Neuronal stem cell (in vitro differentiated cells): ENCODE measurements around the gene SOX5.
"Not testable (repeated sequence)": the region's sequence is repeated elsewhere in the genome, so short reads cannot be mapped to it uniquely, and the experiment has no call there.

Experiments used
- DNase-seq: peaks from one replicate; pipeline ENCODE4 v3.0.0-alpha.2; 2013; ENCODE audit warnings: low spot score
- H2AFZ ChIP-seq: one replicate; pipeline ENCODE4 v1.6.1; 2013; ENCODE audit warnings: mild to moderate bottlenecking, low read length, inconsistent platforms
- H2AK5ac ChIP-seq: 2 replicates; pipeline ENCODE4 v1.6.1; 2013; ENCODE audit warnings: low read depth, mild to moderate bottlenecking, inconsistent platforms, low read length, moderate library complexity, mixed read lengths
- H2BK120ac ChIP-seq: 2 replicates; pipeline ENCODE4 v1.6.1; 2013; ENCODE audit warnings: low read depth, mild to moderate bottlenecking, inconsistent platforms, low read length, moderate library complexity, mixed read lengths
- H2BK12ac ChIP-seq: one replicate; pipeline ENCODE4 v1.6.1; 2013; ENCODE audit warnings: low read length, inconsistent platforms
- H2BK15ac ChIP-seq: 2 replicates; pipeline ENCODE4 v1.6.1; 2013; ENCODE audit warnings: mild to moderate bottlenecking, low read length, inconsistent platforms, mixed read lengths
- H2BK5ac ChIP-seq: one replicate; pipeline ENCODE4 v1.6.1; 2013; ENCODE audit warnings: inconsistent platforms, mild to moderate bottlenecking, low read length, moderate library complexity
- H3K14ac ChIP-seq: one replicate; pipeline ENCODE4 v1.6.1; 2013; ENCODE audit warnings: low read length, inconsistent platforms
- H3K18ac ChIP-seq: 2 replicates; pipeline ENCODE4 v1.6.1; 2013; ENCODE audit warnings: low read length, inconsistent platforms
- H3K23ac ChIP-seq: 2 replicates; pipeline ENCODE4 v1.6.1; 2013; ENCODE audit warnings: low read depth, mild to moderate bottlenecking, mixed read lengths, low read length, inconsistent platforms; ENCODE audit not compliant: poor library complexity
- H3K27ac ChIP-seq: replicated peaks from 3 replicates; pipeline ENCODE4 v1.5.1; 2013; ENCODE audit warnings: low read length, inconsistent platforms
- H3K27me3 ChIP-seq, 3 experiments: 2 replicates each; pipeline ENCODE4 v1.6.1; 2013; ENCODE audit warnings: low read length in 3 of 3, mild to moderate bottlenecking in 2 of 3, inconsistent platforms in 1 of 3, low read depth in 1 of 3, mixed read lengths in 1 of 3, moderate library complexity in 1 of 3; ENCODE audit not compliant: control insufficient read depth in 3 of 3, insufficient read depth in 3 of 3
- H3K36me3 ChIP-seq, 2 donors: replicated peaks in 1 of 2; 2 replicates each; pipeline ENCODE4 v1.6.1; 2013; ENCODE audit warnings: low read length in 2 of 2; ENCODE audit not compliant: control insufficient read depth in 2 of 2, insufficient read depth in 2 of 2
- H3K4ac ChIP-seq: 2 replicates; pipeline ENCODE4 v1.6.1; 2013; ENCODE audit warnings: inconsistent platforms, mild to moderate bottlenecking, low read length, moderate library complexity
- H3K4me1 ChIP-seq, 2 donors: 1 replicate in 1 of 2; 2 replicates in 1 of 2; pipeline ENCODE4 v1.6.1; 2013; ENCODE audit warnings: low read length in 2 of 2, low read depth in 1 of 2; ENCODE audit not compliant: control insufficient read depth in 2 of 2, insufficient read depth in 1 of 2
- H3K4me2 ChIP-seq: one replicate; pipeline ENCODE4 v1.6.1; 2013; ENCODE audit warnings: mild to moderate bottlenecking, low read length, inconsistent platforms; ENCODE audit not compliant: insufficient read depth, poor library complexity, severe bottlenecking
- H3K4me3 ChIP-seq, 2 donors: 2 replicates each; pipeline ENCODE4 v1.5.1; 2013; ENCODE audit warnings: low read length in 2 of 2, mild to moderate bottlenecking in 2 of 2, inconsistent platforms in 1 of 2, moderate library complexity in 1 of 2
- H3K79me1 ChIP-seq: one replicate; pipeline ENCODE4 v1.6.1; 2013; ENCODE audit warnings: low read depth, mild to moderate bottlenecking, inconsistent platforms, low read length, moderate library complexity
- H3K9ac ChIP-seq: one replicate; pipeline ENCODE4 v1.6.1; 2013; ENCODE audit warnings: mild to moderate bottlenecking, low read depth, low read length, inconsistent platforms; ENCODE audit not compliant: poor library complexity
- H3K9me3 ChIP-seq, 2 donors: replicated peaks in 1 of 2; 2 replicates each; pipeline versions ENCODE3 to v1.6.1; 2013; ENCODE audit warnings: low read length in 2 of 2, mild to moderate bottlenecking in 2 of 2, inconsistent platforms in 1 of 2, low read depth in 1 of 2, mixed read lengths in 1 of 2, moderate library complexity in 1 of 2; ENCODE audit not compliant: control insufficient read depth in 2 of 2, insufficient read depth in 1 of 2
- H4K8ac ChIP-seq: one replicate; pipeline ENCODE4 v1.6.1; 2013; ENCODE audit warnings: low read depth, mild to moderate bottlenecking, inconsistent platforms, low read length, moderate library complexity
- H4K91ac ChIP-seq: one replicate; pipeline ENCODE4 v1.6.1; 2013; ENCODE audit warnings: low read length, low read depth, mild to moderate bottlenecking, inconsistent platforms; ENCODE audit not compliant: poor library complexity
- WGBS, 2 donors: extraction: QIAGEN DNeasy Blood & Tissue Kit; methylation state at CpG; one replicate each; pipeline ENCODE4 v1.1.7; 2013; ENCODE audit warnings: missing lambda C conversion rate in 2 of 2, mixed read lengths in 1 of 2; ENCODE audit not compliant: insufficient read length in 2 of 2, insufficient replicate concordance in 1 of 2; ENCODE audit errors: extremely low coverage in 2 of 2; 5-methylcytosine and 5-hydroxymethylcytosine counted together

Gene SOX5

GRCh38 chr12:23493672-23494071 lies 455.8 kb downstream of the SOX5 start:
- Histone ChIP-seq H3K4me1 (no peaks in the 10 kb centered on the region), H3K27me3 (no peaks in the 10 kb centered on the region), H2BK15ac (no peak overlapping the region), H3K23ac (no peak overlapping the region), H3K9ac (no peak overlapping the region), H3K27ac (no peak overlapping the region), H3K36me3 (no peaks in the 10 kb centered on the region), H3K79me1 (no peaks in the 10 kb centered on the region), H3K14ac (no peak overlapping the region), H3K4me3 (no peak overlapping the region), H2AK5ac (no peak overlapping the region), H2AFZ (no peak overlapping the region), H2BK5ac (no peak overlapping the region), H3K9me3 (peaks cover 0 to 5% of the 10 kb centered on the region in 2 donors), H3K18ac (no peak overlapping the region), H4K91ac (no peak overlapping the region), H3K4ac (no peak overlapping the region), H4K8ac (no peak overlapping the region), H3K4me2 (no peak overlapping the region), H2BK12ac (no peak overlapping the region), H2BK120ac (no peak overlapping the region)
- no peak for DNase-seq
- WGBS, 2 donors: no CpG with 5 or more reads among the region's 1 CpG

- not testable (repeated sequence) for H3K4me3 ChIP-seq, H4K91ac ChIP-seq, DNase-seq, H3K27ac ChIP-seq, H3K4me1 ChIP-seq, H3K14ac ChIP-seq, H3K18ac ChIP-seq, H3K27me3 ChIP-seq, H3K23ac ChIP-seq, H3K9ac ChIP-seq, H2BK12ac ChIP-seq, H4K8ac ChIP-seq, H3K4me2 ChIP-seq, H2BK5ac ChIP-seq, H3K4ac ChIP-seq, H2BK15ac ChIP-seq, H2AK5ac ChIP-seq, H3K36me3 ChIP-seq, H3K9me3 ChIP-seq, H3K79me1 ChIP-seq, H2BK120ac ChIP-seq, H2AFZ ChIP-seq
- WGBS, 2 donors: no CpG with 5 or more reads among the region's 3 CpGs
Measured at GRCh38 chr12:23491029-23491428, 458.4 kb downstream of the SOX5 start.

- no peak overlapping the region for H3K4me2 ChIP-seq
- H2BK120ac ChIP-seq: no peak overlapping the region
- H3K27me3 ChIP-seq: no peaks in the 10 kb centered on the region
- no peak overlapping the region for H2AK5ac ChIP-seq
- H3K4ac ChIP-seq: no peak overlapping the region
- no peak for DNase-seq
- H4K8ac ChIP-seq: no peak overlapping the region
- H2BK15ac ChIP-seq: no peak overlapping the region
- no peaks in the 10 kb centered on the region for H3K79me1 ChIP-seq
- H3K27ac ChIP-seq: no peak overlapping the region
- no peak overlapping the region for H3K14ac ChIP-seq
- H3K36me3 ChIP-seq: no peaks in the 10 kb centered on the region
- H3K4me1 ChIP-seq: no peaks in the 10 kb centered on the region
- peaks cover 0 to 2% of the 10 kb centered on the region in 2 donors for H3K9me3 ChIP-seq
- no peak overlapping the region for H2BK5ac ChIP-seq
- no peak overlapping the region for H2BK12ac ChIP-seq
- no peak overlapping the region for H3K18ac ChIP-seq
- H2AFZ ChIP-seq: no peak overlapping the region
- H3K23ac ChIP-seq: no peak overlapping the region
- WGBS, 2 donors: no CpG with 5 or more reads among the region's 2 CpGs
- no peak overlapping the region for H3K4me3 ChIP-seq
- H3K9ac ChIP-seq: no peak overlapping the region
- no peak overlapping the region for H4K91ac ChIP-seq
Measured at GRCh38 chr12:23488130-23488529, 461.3 kb downstream of the SOX5 start.

GRCh38 chr12:23484238-23484637 lies 465.2 kb downstream of the SOX5 start:
- Histone ChIP-seq H4K91ac (no peak overlapping the region), H3K23ac (no peak overlapping the region), H2BK120ac (no peak overlapping the region), H2BK12ac (no peak overlapping the region), H2BK5ac (no peak overlapping the region), H3K4me2 (no peak overlapping the region), H3K27me3 (no peaks in the 10 kb centered on the region), H3K9me3 (no peaks in the 10 kb centered on the region), H3K14ac (no peak overlapping the region), H3K27ac (no peak overlapping the region), H3K36me3 (no peaks in the 10 kb centered on the region), H3K4me3 (no peak overlapping the region), H3K18ac (no peak overlapping the region), H3K79me1 (no peaks in the 10 kb centered on the region), H3K4ac (no peak overlapping the region), H2AK5ac (no peak overlapping the region), H2AFZ (no peak overlapping the region), H2BK15ac (no peak overlapping the region), H3K4me1 (no peaks in the 10 kb centered on the region), H4K8ac (no peak overlapping the region), H3K9ac (no peak overlapping the region)
- DNase-seq: no peak
- WGBS, 2 donors: no CpG with 5 or more reads among the region's 2 CpGs
